GM21367 (cell line): ENCODE data around the gene NELL1.

ENCODE experiments used
- ATAC-seq: cut with Tn5 transposase; IDR thresholded peaks from one replicate; pipeline ENCODE4 v1.9.1; 2021; ENCODE audit not compliant: unreplicated experiment

Gene NELL1

GRCh38 chr11:21465920-21466319 lies 796.5 kb downstream of the NELL1 start:
- ATAC-seq, result no peak

- ATAC-seq, result no peak
Observed at GRCh38 chr11:21470521-21470920, 801.1 kb downstream of the NELL1 start.

- no peak for ATAC-seq
Observed at GRCh38 chr11:21472261-21472660, 802.9 kb downstream of the NELL1 start.

- ATAC-seq, result no peak
Observed at GRCh38 chr11:21474529-21474928, 805.1 kb downstream of the NELL1 start.

- ATAC-seq, result no peak
Observed at GRCh38 chr11:21475276-21475675, 805.9 kb downstream of the NELL1 start.

- no peak for ATAC-seq
Observed at GRCh38 chr11:21476588-21476987, 807.2 kb downstream of the NELL1 start.

- no peak for ATAC-seq
Observed at GRCh38 chr11:21480240-21480639, 810.9 kb downstream of the NELL1 start.

- ATAC-seq, result no peak
Observed at GRCh38 chr11:21481255-21481654, 811.9 kb downstream of the NELL1 start.

- ATAC-seq, result no peak
Observed at GRCh38 chr11:21484039-21484438, 814.7 kb downstream of the NELL1 start.

GRCh38 chr11:21485006-21485405 lies 815.6 kb downstream of the NELL1 start:
- no peak for ATAC-seq

GRCh38 chr11:21485426-21485825 lies 816.0 kb downstream of the NELL1 start:
- ATAC-seq, result no peak

GRCh38 chr11:21489416-21490115 lies 820.2 kb downstream of the NELL1 start:
- ATAC-seq, result no peak

GRCh38 chr11:21492931-21493330 lies 823.5 kb downstream of the NELL1 start:
- ATAC-seq, result no peak

- no peak for ATAC-seq
Observed at GRCh38 chr11:21494946-21495345, 825.6 kb downstream of the NELL1 start.

- no peak for ATAC-seq
Observed at GRCh38 chr11:21495879-21496278, 826.5 kb downstream of the NELL1 start.

GRCh38 chr11:21501245-21501644 lies 831.9 kb downstream of the NELL1 start:
- no peak for ATAC-seq

- ATAC-seq, result no peak
Observed at GRCh38 chr11:21505070-21505469, 835.7 kb downstream of the NELL1 start.

GRCh38 chr11:21511835-21512440 lies 842.6 kb downstream of the NELL1 start:
- ATAC-seq, result peak; percentile 69

GRCh38 chr11:21514316-21514715 lies 844.9 kb downstream of the NELL1 start:
- ATAC-seq, result no peak

GRCh38 chr11:21520244-21520643 lies 850.9 kb downstream of the NELL1 start:
- ATAC-seq, result no peak

- no peak for ATAC-seq
Observed at GRCh38 chr11:21529187-21529586, 859.8 kb downstream of the NELL1 start.

- no peak for ATAC-seq
Observed at GRCh38 chr11:21534288-21534687, 864.9 kb downstream of the NELL1 start.

GRCh38 chr11:21537980-21538379 lies 868.6 kb downstream of the NELL1 start:
- ATAC-seq, result no peak
